ENCODE measurements around the gene SEL1L3.

The SEL1L3 gene

DNA sequence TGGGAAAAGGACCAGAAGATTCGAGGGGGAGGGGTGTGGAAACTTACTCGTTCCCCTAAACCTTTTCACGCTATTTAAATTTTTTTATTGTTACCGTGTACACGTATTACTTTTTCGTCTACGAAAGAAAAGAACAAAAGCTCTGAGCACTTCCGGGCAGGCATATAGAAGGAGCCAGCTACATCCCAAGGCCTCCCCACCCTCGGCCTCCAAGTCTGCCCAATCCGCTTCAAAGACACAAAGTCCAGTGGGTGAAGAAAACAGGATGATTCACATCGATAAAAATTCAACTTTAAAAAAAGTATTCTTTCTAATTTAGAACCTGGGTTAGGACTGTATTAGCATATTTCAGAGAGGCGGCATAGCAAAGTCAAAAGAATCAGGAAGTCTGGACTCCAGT is 23.1 kb downstream of the SEL1L3 start:
- no peak for TF ChIP-seq CTCF (conservative IDR thresholded peaks at IDR 0.05; ENCODE audit: low read depth, low read length)
- no peak overlapping the region for H3K4me3 ChIP-seq (ENCODE audit: low read depth, low read length)
- no peak for DNase-seq (ENCODE audit: low read depth)

- DNase-seq (ENCODE audit: low read depth): no peak
- no peak for TF ChIP-seq CTCF (conservative IDR thresholded peaks at IDR 0.05; ENCODE audit: low read depth, low read length)
- no peak overlapping the region for H3K4me3 ChIP-seq (ENCODE audit: low read depth, low read length)
Observed at GRCh38 chr4:25839233-25839632, 23.6 kb downstream of the SEL1L3 start.

- H3K4me3 ChIP-seq (ENCODE audit: low read depth, low read length): no peak overlapping the region
- DNase-seq (ENCODE audit: low read depth): no peak
- no peak for TF ChIP-seq CTCF (conservative IDR thresholded peaks at IDR 0.05; ENCODE audit: low read depth, low read length)
Observed at GRCh38 chr4:25838526-25838925, 24.3 kb downstream of the SEL1L3 start.

DNA sequence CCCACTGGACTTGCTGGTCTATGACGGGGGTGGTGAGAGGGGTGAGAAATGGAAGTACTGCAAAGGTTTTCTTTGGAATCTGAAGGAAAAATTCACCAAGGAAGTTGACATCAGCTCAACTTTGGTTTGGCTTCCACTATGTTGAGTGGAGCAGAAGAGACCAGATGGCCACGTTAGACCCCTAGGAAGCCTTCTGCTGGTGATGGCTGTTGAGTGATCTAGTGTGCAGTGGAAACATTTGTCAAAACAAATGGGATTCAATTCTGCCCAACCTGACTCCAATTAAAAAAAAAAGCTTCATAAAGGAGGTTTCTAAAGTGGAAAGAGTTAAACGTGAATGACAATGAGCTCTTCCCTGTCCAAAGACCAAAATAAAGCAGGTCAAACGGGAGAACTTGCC is 25.7 kb downstream of the SEL1L3 start:
- no peak for DNase-seq (ENCODE audit: low read depth)
- TF ChIP-seq CTCF (conservative IDR thresholded peaks at IDR 0.05; ENCODE audit: low read depth, low read length): no peak

GRCh38 chr4:25835384-25835783 is 27.4 kb downstream of the SEL1L3 start:
- no peak for DNase-seq (ENCODE audit: low read depth)
- H3K4me3 ChIP-seq (ENCODE audit: low read depth, low read length): no peak overlapping the region
- no peak for TF ChIP-seq CTCF (conservative IDR thresholded peaks at IDR 0.05; ENCODE audit: low read depth, low read length)

More for the DNA sequence above, 25.7 kb downstream of the SEL1L3 start:
- H3K4me3 ChIP-seq (ENCODE audit: low read depth, low read length): no peak overlapping the region

DNA sequence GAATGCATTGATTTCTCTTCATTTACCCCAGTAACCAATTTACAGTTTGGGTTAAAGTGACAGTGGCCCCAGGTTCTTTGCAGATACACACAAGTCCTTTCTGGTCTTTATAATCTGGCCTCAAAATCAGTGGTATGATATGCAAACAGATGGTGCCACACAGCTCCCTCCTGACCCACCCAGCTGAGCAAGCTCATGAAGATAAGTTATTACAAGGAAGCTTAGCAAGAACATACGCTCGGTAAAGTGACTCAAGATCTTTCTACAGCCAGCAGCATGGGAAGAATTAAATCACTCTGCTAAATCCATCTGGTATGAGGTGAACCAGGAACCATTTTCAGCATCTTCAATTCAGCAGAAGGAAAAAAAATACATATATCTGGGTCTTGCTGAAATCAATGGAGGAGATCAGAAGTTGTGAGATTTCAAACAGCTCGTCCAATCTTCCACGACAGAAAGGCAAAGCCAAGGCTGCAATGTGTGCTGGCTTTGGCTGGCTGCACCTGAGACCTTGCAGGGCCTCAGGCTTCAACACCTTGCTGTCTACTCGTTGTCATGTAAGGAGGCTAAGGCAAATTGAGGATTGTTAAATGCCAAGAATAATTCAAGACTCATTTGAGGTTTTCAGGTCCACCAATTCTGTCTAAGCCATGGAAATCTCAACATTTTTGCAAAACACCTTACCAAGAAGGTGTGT is 28.2 kb downstream of the SEL1L3 start:
- TF ChIP-seq CTCF (conservative IDR thresholded peaks at IDR 0.05; ENCODE audit: low read depth, low read length): no peak
- no peak overlapping the region for H3K4me3 ChIP-seq (ENCODE audit: low read depth, low read length)
- no peak for DNase-seq (ENCODE audit: low read depth)

DNA sequence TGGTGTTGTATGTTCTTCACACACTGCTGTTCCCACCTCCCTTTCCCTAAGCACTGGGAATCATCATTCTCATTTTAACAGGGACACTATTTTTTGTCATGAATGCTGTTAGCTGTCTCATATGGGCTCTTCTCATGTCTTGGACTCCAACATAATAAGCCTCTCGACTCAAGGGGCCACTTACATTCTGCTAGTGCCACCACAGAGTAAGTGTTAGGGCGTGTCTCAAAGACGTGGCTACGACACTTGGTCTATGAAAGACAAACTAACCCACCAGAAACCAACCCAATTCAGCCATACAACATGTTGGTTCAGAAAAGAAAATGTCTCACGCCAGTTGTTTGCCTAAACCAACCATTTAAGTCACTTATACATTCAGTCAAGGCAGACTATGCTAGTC is 32.2 kb downstream of the SEL1L3 start:
- no peak for TF ChIP-seq CTCF (conservative IDR thresholded peaks at IDR 0.05; ENCODE audit: low read depth, low read length)
- DNase-seq (ENCODE audit: low read depth): no peak
- no peak overlapping the region for H3K4me3 ChIP-seq (ENCODE audit: low read depth, low read length)

Data from choroid plexus epithelial cell (primary cell).